Tibial artery (tissue), 4 donors: ENCODE data around the gene ADAMTS16.

Experiments
- DNase-seq, 2 donors: peaks; one replicate each; pipeline ENCODE4 v3.0.0-alpha.2; 2019
- H3K27ac ChIP-seq, 2 donors: fragments of 200-600 bp; sonication (generic) in 1 of 2; 1 replicate in 1 of 2; 2 replicates in 1 of 2; pipeline ENCODE4 v1.5.1; 2018 to 2019; ENCODE audit warnings: mild to moderate bottlenecking in 1 of 2
- H3K27me3 ChIP-seq, 2 donors: fragments of 200-600 bp; sonication (generic) in 1 of 2; one replicate each; pipeline versions ENCODE4 v1.5.1 to v1.6.0; 2016 to 2019
- H3K36me3 ChIP-seq, 3 donors: fragments of 200-600 bp; sonication (generic) in 2 of 3; one replicate each; pipeline ENCODE4 v1.5.1; 2016 to 2019; ENCODE audit warnings: mild to moderate bottlenecking in 2 of 3
- H3K4me1 ChIP-seq, 4 donors: fragments of 200-600 bp; sonication (generic) in 2 of 4; 1 replicate in 3 of 4; 2 replicates in 1 of 4; pipeline ENCODE4 v1.5.1; 2016 to 2019
- H3K4me3 ChIP-seq, 2 donors: fragments of 200-600 bp; sonication (generic) in 1 of 2; 1 replicate in 1 of 2; 2 replicates in 1 of 2; pipeline ENCODE4 v1.5.1; 2018 to 2019; ENCODE audit warnings: mild to moderate bottlenecking in 2 of 2
- H3K9me3 ChIP-seq, 3 donors: fragments of 200-600 bp; sonication (generic) in 1 of 3; one replicate each; pipeline ENCODE4 v1.5.1; 2016 to 2019
- CTCF ChIP-seq, 2 experiments: fragments of 200-600 bp in 1 of 2; fragments of 450-650 bp in 1 of 2; IDR thresholded peaks; one replicate each; pipeline ENCODE4 v1.5.1; 2017 to 2019; ENCODE audit warnings: antibody characterized with exemption in 2 of 2, mild to moderate bottlenecking in 1 of 2, moderate library complexity in 1 of 2
- intact Hi-C: fragments of 100-400 bp; cut with DNase I; formaldehyde crosslinking; loops from one replicate; pipeline ENCODE4 v1.15.0; 2023; ENCODE audit warnings: low total_unique reads

The ADAMTS16 gene

GRCh38 chr5:5179597-5179996 lies 39.5 kb downstream of the ADAMTS16 start:
- no peaks in the 10 kb centered on the region for H3K4me1 ChIP-seq
- DNase-seq = no peak
- no peak for TF ChIP-seq CTCF (IDR thresholded peaks at IDR 0.05)
- no peaks in the 10 kb centered on the region for H3K27me3 ChIP-seq
- no peak overlapping the region for H3K27ac ChIP-seq
- H3K4me3 ChIP-seq = no peak overlapping the region
- H3K9me3 ChIP-seq = no peaks in the 10 kb centered on the region
- no peaks in the 10 kb centered on the region for H3K36me3 ChIP-seq
- intact Hi-C loops = no loop called here

GRCh38 chr5:5181650-5182324 lies 41.7 kb downstream of the ADAMTS16 start:
- no peak for DNase-seq
- H3K4me1 ChIP-seq = no peaks in the 10 kb centered on the region
- H3K4me3 ChIP-seq = no peak overlapping the region
- intact Hi-C loops = no loop called here
- H3K9me3 ChIP-seq = no peaks in the 10 kb centered on the region
- H3K27me3 ChIP-seq = no peaks in the 10 kb centered on the region
- no peak overlapping the region for H3K27ac ChIP-seq
- H3K36me3 ChIP-seq = no peaks in the 10 kb centered on the region
- TF ChIP-seq CTCF (IDR thresholded peaks at IDR 0.05) = no peak

GRCh38 chr5:5182508-5183188 lies 42.5 kb downstream of the ADAMTS16 start:
- intact Hi-C loops = no loop called here
- H3K27me3 ChIP-seq = no peaks in the 10 kb centered on the region

GRCh38 chr5:5183189-5183699 lies 43.1 kb downstream of the ADAMTS16 start:
- DNase-seq = no peak
- Histone ChIP-seq H3K36me3 (no peaks in the 10 kb centered on the region), H3K9me3 (no peaks in the 10 kb centered on the region), H3K27ac (no peak overlapping the region), H3K27me3 (no peaks in the 10 kb centered on the region), H3K4me3 (no peak overlapping the region), H3K4me1 (no peaks in the 10 kb centered on the region)
- intact Hi-C loops = no loop called here
- TF ChIP-seq CTCF (IDR thresholded peaks at IDR 0.05) = no peak

More at GRCh38 chr5:5182508-5183188, 42.5 kb downstream of the ADAMTS16 start:
- Histone ChIP-seq H3K36me3 (no peaks in the 10 kb centered on the region), H3K9me3 (no peaks in the 10 kb centered on the region), H3K27ac (no peak overlapping the region), H3K4me3 (no peak overlapping the region), H3K4me1 (no peaks in the 10 kb centered on the region)
- no peak for TF ChIP-seq CTCF (IDR thresholded peaks at IDR 0.05)
- DNase-seq = no peak

- H3K4me1 ChIP-seq = no peaks in the 10 kb centered on the region
- H3K27ac ChIP-seq = no peak overlapping the region
- H3K4me3 ChIP-seq = no peak overlapping the region
- no peak for TF ChIP-seq CTCF (IDR thresholded peaks at IDR 0.05)
- no peak for DNase-seq
- H3K36me3 ChIP-seq = no peaks in the 10 kb centered on the region
- no peaks in the 10 kb centered on the region for H3K9me3 ChIP-seq
- intact Hi-C loops = no loop called here
- no peaks in the 10 kb centered on the region for H3K27me3 ChIP-seq
These were observed 43.8 kb downstream of the ADAMTS16 start for GRCh38 chr5:5183933-5184332.
